ENCODE measurements around the gene MYCL.
A peak's percentile ranks its signal among the peaks of the same experiment; 100 is the strongest.
"Not testable (repeated sequence)": the region's sequence is repeated elsewhere in the genome, so short reads cannot be mapped to it uniquely, and the experiment has no call there.

The MYCL gene

DNA sequence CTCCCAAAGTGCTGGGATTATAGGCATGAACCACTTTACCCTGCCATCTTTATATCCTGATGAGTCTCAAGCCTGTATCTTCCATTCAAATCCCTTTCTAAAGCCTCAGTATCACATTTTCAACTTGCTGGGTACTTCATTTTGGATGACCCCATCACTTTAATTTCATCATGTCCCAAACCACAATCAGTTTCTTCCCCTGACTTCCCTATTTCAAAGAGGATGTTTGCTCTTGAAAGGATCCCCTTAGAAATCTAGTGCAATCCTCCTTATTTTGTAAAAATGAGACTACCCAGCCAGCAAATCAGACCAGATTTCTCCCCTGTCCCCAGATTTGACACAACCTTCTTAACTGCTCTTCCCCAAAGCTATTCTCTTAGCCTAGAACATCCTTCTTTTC, 11.4 kb downstream of the MYCL start:
- no peak for DNase-seq

DNA sequence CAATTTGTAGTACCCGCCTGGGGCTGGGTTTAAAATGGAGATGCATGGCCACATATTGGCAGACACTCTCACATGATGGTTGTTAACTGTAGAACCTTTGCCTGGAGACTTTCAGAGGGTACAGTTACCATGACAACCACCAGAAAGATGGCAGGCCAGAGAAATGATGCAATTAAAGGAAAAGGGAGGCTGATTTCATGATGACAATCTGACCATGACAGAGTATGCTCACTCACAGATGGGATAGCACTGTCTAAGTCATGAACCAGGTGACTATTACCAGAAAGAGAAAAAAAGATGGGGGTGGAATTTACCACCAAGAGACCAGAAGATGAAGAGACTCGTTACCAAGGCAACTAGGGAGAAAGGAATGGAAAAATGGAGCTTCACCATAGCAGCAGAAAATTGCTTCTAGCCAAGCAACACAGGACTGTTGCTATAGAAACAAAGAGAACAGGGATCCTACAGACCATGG, 14.9 kb downstream of the MYCL start:
- DNase-seq, result peak; percentile 19

DNA sequence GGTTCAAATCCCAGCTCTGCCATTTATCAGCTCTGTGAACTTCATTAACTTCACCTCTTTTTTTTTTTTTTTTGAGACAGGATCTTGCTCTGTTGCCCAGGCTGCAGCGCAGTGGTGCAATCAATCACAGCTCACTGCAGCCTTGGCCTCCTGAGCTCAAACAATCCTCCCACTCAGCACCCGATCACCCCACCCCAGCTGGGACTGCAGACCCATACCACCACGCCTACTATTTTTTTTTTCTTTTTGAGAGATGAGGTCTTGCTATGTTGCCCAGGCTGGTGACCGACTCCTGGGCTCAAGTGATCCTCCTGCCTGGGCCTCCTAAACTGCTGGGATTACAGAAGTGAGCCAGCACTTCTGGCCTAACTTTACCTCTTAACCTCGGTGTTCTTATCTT, 16.2 kb downstream of the MYCL start:
- no peak for DNase-seq

DNA sequence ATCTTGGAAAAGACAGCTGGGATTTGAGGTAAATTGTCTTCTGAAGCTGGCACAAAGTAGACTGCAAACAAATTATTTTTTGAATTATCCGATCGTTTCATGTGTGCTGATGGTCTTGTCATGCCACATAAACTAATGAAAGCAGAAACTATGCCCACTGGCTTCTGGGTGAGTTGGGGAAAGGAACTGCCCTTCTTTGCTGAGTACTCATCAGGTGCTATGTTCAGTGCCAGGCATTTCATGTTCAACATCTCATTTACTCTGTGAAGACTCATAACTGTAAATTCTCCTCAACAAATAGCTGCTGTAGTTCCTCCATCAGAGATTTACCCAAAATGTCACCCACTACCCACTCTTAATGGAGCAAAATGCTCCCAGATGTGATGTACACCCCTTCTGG, 19.6 kb downstream of the MYCL start:
- DNase-seq, result no peak

DNA sequence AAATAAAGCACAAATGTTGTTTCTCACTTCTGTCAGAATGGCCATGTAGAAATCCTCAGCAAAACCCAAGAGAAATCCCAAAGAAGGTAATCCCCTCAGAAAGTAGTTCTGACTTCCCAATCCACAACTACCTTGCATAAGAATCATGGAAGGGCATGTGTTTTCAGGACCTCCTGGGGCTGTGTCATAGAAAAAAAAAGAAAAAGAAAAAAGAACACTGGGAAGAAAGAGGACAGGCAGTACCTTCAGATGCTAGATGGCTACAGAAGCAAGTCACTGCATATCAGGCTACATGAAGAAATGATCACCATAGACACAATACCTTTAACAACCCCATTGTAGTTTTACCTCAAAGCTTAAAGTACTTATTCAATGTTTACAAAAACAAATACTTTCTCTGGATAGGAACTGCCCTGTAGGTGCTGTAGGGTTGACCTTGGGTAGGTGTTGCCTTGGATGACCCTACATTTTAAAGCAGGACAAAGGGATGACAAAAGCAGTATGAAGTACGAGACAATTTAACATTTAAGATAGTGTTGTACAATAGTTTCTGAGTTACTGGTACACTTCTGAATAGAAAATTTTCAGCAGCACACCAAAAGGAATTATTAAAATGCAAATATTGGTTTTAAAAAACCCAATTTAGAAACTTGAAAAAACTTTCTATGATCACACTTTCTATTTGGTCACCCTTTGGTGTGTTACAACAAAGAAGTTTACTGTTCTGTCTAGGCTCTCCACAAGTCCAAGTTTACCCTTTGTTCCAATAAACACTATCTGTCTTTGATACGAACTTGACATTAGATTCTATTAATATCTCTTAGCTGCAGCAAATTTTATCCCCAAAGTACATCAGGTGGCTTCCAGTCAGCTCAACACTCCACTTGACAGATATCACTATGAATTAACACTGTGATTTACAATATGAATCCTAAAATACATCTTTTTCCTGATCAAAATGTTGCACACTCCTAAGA, 23.4 kb downstream of the MYCL start:
- no peak for DNase-seq

DNA sequence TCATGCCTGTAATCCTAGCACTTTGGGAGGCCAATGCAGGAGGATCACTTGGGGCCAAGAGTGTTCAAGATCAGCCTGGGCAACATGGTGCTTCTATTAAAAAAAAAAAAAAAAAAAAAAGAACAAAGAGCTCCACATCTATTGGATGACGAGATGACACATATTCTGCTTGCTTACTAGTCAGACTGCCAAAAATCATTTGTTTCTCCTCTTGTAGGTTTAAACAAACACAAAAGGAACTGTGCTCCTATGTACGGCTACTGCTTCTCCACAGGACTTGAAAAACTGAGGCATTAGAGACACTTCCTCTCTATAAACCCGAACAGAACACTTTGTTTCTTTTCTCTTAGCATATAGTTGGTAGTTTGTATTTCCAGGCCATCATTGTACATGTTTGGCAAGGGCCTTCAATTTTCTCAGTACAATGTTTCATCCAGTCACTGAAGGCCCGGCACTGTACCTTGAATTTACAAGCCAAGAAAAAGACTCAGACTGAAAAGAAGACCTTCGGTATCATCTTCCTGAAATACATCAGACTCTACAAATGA, 24.4 kb downstream of the MYCL start:
- no peak for DNase-seq

DNA sequence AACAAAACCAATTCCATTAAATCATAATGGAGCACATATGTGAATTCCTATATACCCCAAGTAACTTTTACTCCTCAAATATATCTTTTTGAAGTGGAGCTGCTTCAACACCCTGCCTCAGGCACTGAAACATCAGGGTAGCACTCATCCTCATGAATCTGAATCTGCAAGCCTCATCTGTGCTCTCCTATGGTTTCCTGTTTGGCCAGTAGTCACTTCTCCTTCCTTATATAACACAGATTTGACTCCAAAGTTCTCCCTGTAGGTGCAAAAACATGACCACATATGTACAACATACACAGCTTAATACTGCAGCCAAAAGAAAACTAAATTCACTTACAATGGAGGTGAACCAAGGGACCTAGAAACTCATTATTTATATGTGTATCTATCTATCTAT, 25.6 kb downstream of the MYCL start:
- no peak for DNase-seq

DNA sequence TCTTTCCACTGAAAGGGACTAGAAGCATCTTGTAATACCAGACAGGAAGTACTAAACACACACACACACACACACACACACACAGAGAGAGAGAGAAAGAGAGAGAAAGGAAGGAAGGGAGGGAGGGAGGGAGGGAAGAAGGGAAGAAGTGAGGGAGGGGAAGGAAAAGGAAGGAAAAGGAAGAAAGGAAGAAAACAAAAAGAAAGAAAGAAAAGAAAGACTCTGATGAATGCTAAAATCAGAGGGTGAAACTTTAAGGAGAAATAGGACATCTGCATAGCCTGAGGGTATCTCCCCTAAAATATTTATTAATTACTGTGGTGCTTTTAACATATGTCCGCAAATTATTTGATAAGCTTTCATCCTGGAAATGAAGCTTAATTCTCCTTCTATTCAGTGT, 29.0 kb downstream of the MYCL start:
- DNase-seq, result no peak

DNA sequence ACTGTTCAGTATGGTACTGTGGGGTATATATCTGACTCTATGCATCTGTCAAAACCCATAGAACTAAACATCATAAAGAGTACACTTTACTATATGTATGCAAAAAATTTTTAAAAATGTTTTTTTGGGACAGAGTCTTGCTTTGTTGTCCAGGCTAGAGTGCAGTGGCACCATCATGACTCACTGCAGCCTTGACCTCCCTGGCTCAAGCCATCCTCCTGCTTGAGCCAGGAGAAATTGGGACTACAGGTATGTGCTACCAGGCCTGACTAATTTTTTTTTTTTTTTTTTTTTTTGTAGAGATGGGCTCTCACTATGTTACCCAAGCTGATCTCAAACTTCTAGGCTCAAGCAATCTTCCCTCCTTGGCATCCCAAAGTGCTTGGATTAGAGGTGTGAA, 29.9 kb downstream of the MYCL start:
- DNase-seq, result no peak

DNA sequence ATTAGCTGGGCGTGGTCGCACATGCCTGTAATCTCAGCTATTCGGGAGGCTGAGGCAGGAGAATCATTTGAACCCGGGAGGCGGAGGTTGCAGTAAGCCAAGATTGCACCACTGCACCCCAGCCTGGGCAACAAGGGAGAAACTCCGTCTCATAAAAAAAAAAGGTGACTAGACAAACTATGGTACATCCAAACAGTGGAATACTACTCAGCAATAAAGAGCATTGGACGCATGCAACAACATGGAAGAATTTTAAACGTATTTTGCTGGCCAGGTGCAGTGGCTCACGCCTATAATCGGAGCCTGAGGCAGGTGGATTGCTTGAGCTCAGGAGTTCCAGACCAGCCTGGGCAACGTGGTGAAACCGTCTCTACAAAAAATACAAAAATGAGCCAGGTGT, 30.7 kb downstream of the MYCL start:
- DNase-seq, result not testable (repeated sequence)

DNA sequence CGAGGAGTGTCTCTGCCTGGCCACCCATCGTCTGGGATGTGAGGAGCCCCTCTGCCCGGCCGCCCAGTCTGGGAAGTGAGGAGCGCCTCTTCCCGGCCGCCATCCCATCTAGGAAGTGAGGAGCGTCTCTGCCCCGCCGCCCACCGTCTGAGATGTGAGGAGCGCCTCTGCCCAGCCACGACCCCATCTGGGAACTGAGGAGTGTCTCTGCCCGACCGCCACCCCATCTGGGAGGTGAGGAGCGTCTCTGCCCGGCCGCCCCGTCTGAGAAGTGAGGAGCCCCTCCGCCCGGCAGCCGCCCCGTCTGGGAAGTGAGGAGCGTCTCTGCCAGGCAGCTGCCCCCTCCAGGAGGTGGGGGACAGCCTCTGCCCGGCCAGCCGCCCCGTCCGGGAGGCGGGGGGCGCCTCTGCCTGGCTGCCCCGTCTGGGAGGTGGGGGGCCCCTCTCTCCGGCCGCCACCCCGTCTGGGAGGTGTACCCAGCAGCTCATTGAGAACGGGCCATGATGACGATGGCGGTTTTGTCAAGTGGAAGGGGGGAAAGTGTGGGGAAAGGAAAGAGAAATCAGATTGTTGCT, 32.1 kb downstream of the MYCL start:
- not testable (repeated sequence) for DNase-seq

DNA sequence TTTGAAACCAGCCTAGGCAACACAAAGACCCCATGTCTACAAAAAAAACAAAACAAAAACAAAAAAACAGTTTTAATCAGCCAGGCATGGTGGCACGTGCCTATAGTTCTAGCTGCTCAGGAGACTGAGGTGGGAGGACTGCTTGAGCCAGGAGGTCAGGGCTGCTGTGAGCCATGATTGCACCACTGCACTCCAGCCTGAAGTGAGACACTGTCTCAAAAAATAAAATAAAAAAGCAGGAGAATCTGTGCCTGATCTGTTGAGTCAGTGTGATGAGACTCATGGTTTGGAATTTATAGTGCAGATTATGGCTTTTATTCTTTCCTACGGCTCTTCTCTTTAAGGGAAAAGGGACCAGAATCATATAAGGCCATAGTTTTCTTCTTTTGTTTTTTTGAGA, 35.0 kb downstream of the MYCL start:
- peak; percentile 77 for DNase-seq

DNA sequence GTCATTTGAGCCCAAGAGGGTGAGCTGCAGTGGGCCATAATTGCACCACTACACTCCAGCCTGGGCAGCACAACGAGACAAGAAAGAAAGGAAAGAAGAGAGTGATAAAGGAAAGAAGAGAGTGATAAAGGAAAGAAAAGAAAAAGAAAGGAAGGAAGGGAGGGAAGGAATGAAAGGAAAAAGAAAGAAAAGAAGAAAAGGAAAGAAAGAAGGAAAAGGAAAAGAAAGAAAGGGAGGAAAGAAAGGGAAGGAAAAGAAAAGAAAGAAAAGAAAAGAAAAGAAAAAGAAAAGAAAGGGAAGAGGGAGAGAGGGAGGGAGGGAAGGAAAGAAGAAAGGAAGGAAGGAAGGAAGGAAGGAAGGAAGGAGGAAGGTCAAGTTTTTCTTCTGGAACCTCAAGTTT, 36.0 kb downstream of the MYCL start:
- no peak for DNase-seq

DNA sequence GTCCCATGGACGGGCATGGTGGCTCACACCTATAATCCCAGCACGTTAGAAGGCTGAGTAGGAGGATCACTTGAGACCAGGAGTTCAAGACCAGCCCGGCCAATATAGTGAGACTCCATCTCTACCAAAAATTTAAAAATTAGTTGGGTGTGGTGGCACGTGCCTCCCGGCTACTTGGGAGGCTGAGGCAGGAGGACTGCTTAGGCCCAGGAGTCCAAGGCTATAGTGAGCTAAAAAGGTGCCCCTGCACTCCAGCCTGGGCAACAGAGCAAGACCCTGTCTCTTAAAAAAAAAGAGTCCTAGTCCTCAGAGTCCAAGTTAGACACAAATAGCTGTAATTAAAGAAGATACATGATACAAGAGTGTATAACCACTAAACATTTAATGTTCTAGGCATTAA, 38.5 kb downstream of the MYCL start:
- DNase-seq, result no peak

DNA sequence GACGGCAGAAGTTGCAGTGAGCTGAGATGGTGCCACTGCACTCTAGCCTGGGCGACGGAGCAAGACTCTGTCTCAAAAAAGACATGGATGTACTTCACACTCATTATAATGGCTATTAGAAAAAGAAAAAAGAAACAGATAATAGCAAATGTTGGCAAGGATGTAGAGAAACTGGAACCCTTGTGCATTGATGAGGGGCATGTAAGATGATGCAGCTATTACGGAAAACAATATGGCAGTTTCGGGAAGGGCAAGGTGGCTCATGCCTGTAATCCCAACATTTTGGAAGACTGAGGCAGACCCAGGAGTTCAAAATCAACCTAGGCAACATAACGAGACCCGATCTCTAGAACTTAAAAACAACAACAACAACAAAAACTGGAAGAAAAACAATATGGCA, 40.7 kb downstream of the MYCL start:
- no peak for DNase-seq

DNA sequence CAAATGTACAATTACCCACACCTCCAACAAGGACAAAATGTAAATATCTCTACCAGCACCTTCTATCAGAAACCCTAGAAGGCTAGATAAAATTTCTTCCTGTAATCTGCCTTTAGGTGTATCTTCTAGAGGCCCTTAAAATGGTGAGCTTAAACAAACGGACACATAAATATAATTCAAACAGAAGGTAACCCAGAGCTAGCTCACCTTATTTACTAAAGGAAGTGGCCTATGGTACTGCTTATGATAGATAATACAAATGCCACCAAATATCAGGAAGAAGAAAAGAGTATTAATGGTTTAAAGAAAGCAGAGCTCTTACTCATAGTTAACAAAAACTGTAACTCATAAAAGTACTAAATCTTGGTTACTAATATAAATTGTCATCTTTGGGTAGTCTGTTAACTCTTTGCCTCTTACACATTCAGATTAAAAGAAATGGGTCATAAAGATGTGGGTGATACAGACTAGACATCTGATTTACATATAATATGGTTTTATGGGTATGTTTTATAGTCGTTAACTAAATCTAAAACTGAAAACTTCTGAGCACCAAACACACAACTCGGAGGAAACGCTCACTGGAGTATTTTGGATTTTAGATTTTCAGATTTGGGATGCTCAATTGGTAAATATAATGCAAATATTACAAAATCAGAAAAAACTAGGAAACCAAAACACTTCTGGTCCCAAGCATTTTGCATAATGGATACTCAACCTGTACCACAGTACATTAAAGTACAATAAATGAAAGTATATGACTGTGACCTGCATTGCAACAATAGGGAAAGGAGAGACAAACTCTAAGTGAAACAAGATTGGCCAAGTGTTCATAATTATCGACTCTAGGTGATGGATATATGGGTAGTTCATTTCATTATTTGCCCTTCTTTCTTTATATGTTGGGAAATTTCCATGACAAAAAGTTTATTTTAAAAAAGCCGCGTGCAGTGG, 41.6 kb downstream of the MYCL start:
- no peak for DNase-seq

DNA sequence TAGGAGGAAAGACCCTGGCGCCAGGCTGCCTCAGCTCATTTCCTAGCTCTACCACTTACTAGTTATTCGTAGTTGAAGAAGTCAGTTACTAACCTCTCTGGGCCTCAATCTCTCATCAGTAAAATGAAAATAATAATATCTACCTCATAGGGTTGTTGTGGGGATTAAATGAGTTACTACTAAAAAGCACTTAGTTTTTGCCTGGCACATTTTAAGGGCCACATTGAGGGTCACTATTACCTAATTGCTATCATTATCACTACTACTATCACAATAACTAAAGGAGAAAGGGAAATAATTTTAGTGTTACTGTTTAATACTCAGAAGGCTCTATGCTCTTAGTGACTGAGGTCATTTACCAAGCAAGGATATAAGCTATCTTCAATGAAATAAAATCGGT, 43.4 kb downstream of the MYCL start:
- DNase-seq, result no peak

DNA sequence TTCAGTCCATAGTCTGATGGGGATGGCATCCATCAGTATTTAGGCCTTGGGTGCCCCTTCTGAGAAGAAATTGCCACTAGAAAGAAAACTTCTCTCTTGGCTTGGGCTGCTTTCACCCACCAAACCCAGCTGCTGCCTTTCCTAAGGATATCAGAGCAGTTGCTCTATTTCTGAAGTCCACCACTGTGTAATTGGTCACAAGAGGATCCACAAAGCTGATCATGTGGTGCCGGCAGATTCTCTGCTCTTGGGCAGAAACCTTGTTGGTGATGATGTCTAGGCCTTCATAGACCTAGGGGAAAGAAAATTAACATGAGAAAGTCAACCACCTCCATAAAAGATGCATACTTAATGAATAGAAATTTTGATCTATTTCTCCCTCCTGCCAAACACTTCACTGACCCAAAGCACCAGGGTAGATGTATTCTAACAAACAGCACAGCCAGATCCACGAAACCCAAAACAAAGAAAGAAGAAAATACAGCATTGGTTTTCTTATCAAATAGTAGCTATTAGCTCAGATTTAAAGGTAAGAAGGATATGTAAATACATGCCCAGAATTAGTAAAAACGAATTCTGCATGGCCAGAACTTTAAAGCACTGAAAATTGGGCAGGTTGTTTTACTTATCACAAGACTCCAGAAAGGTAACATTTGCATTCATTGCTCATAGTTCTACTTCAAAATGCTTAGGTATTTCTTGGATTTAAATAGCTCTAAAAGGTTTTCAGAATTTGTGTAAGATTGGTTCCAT, 44.4 kb downstream of the MYCL start:
- DNase-seq, result no peak

DNA sequence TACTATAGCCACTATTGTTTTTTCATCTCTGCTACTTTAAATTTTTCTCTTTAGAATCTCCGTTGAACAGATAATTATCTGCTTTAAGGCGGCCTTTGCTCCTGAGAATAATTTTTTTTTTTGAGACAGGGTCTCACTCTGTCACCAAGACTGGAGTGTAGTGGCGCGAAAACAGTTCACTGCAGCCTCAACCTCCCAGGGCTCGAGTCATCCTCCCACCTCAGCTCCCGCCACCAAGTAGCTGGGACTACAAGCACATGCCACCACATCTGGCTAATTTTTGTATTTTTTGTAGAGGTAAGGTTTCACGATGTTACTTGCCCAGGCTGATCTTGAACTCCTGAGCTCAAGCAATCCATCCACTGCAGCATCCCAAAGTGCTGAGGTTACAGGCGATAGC, 47.0 kb downstream of the MYCL start:
- DNase-seq, result no peak

DNA sequence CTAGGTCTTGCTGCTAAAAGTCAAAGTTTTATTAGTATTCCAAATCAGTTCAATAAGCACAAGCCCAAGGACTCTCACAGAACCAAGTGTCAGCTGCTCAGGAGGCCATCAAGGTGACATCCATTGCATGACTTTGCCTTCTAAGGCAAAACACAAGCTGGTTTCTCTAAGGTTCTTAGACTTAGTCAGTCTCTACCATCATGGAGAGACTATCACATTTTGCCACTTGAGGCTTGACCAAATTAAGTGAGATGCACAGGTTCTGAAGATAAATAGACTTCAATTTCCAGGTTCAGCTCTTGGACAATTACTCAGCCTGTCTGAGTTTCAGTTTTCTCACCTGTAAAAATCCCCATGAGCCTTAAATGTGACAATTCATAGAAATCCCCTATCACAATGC, 47.4 kb downstream of the MYCL start:
- no peak for DNase-seq

DNA sequence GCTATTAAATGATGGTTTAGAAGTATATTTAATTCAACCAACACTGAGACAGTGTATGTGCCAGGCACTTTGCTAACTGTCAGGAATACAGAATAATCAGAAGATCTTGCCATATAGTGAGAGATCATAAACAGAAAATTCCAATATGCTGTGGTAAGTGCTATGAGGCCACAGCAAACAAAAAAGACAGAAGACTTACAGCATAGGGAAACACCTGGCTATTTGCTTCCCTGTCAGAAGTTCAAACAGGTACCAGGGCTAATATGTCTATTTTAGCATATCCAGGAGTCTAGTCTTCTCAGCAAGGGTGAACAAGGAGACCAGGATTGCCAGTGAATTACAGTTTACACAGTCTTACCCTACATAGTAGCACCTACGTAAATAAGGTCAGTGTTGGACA, 48.8 kb downstream of the MYCL start:
- DNase-seq, result no peak

DNA sequence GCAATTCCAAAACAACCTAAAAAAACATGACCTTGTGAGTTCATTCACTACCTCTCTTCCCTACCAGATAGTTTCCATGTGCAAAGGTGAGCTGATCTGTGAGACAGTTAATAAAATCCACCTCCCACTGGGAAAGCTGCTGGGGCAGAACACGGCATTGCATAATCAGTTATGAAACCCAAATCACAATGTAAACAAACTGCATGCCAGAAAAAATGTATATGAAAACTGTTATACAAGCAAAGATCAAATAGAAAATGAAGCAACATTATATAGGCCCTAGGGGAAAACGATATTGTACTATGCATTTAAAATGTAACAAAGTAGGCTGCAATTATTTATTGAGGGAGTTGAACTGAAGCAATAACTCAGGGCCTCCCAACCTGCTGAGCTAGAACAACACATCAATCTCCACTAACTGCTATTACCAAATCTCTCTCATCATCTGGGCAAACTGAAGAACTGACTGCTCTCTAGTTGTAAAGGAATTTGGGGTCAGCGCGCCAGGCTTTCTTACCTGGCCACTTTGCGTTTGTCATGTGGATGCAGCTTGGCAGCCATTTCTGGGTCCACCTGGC, 49.4 kb downstream of the MYCL start:
- DNase-seq, result peak; percentile 13

All from NCI-H226 (cell line).